ENCODE results near the gene TCL1A. TPM values are rescaled to one million over a fixed set of nuclear protein-coding genes. Genes with fewer than 3 reads are reported as not detected.

TCL1A gene
- total and polyA plus RNA-seq, 9 of the 15 experiments (the other 6 are each of a cell fraction or from before 2014, with no cell fraction given): 0.10 to 0.11 TPM; not detected in 7

DNA sequence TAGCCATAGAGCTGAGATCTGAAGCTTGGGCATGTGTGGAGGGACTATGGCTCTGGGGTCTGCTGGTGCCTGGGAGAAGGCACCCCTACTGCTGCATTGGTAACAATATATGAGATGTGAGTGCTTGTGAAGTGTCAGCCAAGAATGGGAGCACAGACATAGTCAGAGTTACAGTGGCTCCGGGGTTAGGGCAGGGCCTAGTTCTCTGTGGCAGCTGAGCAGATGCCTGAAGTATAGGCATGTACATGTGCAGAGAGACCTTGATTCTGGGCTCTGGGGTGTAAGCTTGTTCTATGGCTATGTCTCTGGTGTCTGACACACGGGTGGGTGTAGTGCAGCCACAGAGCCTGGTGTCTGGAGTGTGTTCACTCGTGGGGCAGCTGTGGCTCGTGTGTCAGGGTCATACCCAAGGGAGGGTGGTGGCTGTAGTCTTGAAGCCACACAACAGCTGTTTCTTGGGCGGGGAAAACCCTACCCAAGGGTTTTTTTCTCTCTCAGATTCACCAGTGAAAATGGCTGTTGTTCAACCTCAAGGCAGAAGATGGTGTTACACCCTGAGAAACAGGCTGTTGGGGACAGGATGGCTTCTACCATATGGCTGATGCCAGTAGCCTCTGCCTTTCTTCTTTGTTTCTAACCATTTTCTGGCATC lies 11.9 kb upstream of the TCL1A start:
- no peak overlapping the region for H2AFZ ChIP-seq (ENCODE audit: low read depth, low read length)

More for the DNA sequence above, 11.9 kb upstream of the TCL1A start:
- Histone ChIP-seq H3K4me3 (no peak overlapping the region), H3K9me3 (replicated peaks; ENCODE audit: control insufficient read depth, insufficient read depth, low read depth, low read length) (no peaks in the 10 kb centered on the region), H3K27me3 (ENCODE audit: control insufficient read depth in 2 of 2, insufficient read depth in 2 of 2, low read length in 2 of 2) (no peaks in the 10 kb centered on the region; a peak in 1 of 5 replicates), H3K36me3 (ENCODE audit: control insufficient read depth, insufficient read depth, low read length) (no peaks in the 10 kb centered on the region), H3K79me2 (ENCODE audit: control insufficient read depth, insufficient read depth, low read length) (no peaks in the 10 kb centered on the region), H3K4me1 (replicated peaks in 1 of 2; ENCODE audit: control insufficient read depth in 2 of 2, insufficient read depth in 2 of 2, low read length in 2 of 2) (no peaks in the 10 kb centered on the region), H3K9me1 (ENCODE audit: control insufficient read depth, insufficient read depth, low read length) (no peaks in the 10 kb centered on the region), H3K27ac (ENCODE audit: extremely low read depth, low read depth, low read length) (no peak overlapping the region), H4K20me1 (replicated peaks; ENCODE audit: control insufficient read depth, insufficient read depth, low read length) (no peaks in the 10 kb centered on the region), H3K9ac (ENCODE audit: insufficient read depth in 1 of 2, low read depth in 2 of 2, low read length in 2 of 2) (no peak overlapping the region), H3K4me2 (ENCODE audit: insufficient read depth, low read length) (no peak overlapping the region)
- ChIA-PET CTCF (ENCODE audit: low intra/inter-chr PET ratio) (no interaction called here), POLR2A (no interaction called here)
- intact Hi-C loops (cut with micrococcal nuclease) (no loop called here), in situ Hi-C loops (cut with MboI) (no loop called here)
- BruUV-seq (replicated peaks): no TSS peak
- TF ChIP-seq GTF2F1 (IDR thresholded peaks at IDR 0.05; ENCODE audit: low read depth, low read length) (no peak), ZNF24 (IDR thresholded peaks at IDR 0.05) (no peak), EZH2 (IDR thresholded peaks at IDR 0.05; ENCODE audit: borderline replicate concordance, low read depth, low read length) (no peak), ZNF217 (CRISPR knock-in tag; IDR thresholded peaks at IDR 0.05) (no peak), ZBTB17 (CRISPR knock-in tag; IDR thresholded peaks at IDR 0.05) (no peak), ARHGAP35 (IDR thresholded peaks at IDR 0.05; ENCODE audit: partially characterized antibody) (no peak)
- TF ChIP-seq, protein P1, sequence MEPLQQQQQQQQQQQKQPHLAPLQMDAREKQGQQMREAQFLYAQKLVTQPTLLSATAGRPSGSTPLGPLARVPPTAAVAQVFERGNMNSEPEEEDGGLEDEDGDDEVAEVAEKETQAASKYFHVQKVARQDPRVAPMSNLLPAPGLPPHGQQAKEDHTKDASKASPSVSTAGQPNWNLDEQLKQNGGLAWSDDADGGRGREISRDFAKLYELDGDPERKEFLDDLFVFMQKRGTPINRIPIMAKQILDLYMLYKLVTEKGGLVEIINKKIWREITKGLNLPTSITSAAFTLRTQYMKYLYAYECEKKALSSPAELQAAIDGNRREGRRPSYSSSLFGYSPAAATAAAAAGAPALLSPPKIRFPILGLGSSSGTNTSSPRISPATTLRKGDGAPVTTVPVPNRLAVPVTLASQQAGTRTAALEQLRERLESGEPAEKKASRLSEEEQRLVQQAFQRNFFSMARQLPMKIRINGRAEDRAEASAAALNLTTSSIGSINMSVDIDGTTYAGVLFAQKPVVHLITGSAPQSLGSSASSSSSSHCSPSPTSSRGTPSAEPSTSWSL (CRISPR knock-in tag; IDR thresholded peaks at IDR 0.05; ENCODE audit: borderline replicate concordance): no peak
- DNase-seq (ENCODE audit: extremely low read depth in 1 of 4, low spot score in 3 of 4): no peak
- ATAC-seq: no peak
- WGBS (ENCODE audit: insufficient coverage, low coverage, missing lambda C conversion rate): 5% methylated on average over 4 of the region's 5 CpGs
- FAIRE-seq: no peak
